Mammary epithelial cell (primary cell): ENCODE measurements around the gene MACROH2A1.

Experiments used
- EZH2 ChIP-seq: IDR thresholded peaks from 2 replicates; pipeline ENCODE4 v1.6.1; 2012; ENCODE audit warnings: low read length, inconsistent platforms, borderline replicate concordance
- TF ChIP-seq, protein P1 (sequence below), 2 donors: IDR thresholded peaks in 1 of 2; conservative IDR thresholded peaks in 1 of 2; 2 replicates each; pipeline ENCODE4 v1.5.1; 2011 to 2012; ENCODE audit warnings: inconsistent platforms in 2 of 2, low read length in 2 of 2, mild to moderate bottlenecking in 2 of 2, control low read depth in 1 of 2, low read depth in 1 of 2; ENCODE audit not compliant: insufficient read depth in 1 of 2; ENCODE audit errors: extremely low read depth in 1 of 2

DNA sequence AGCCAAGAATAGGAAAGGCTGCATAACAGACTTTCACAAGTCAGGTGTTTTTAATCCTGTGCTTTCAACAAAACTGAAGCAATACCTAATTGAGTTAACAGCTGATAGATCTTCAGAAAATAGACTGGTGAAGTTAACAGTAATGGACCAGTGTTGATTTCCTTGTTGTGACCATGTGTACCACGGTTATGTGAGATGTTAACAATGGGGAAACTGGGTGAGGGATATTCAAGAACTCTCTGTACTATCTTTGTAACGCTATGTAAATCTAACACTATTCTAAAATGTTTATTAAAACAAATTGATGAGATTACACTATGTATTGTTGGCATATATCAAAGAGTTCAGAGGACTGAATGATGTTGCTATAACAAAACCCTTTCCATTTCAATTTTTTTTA is 36.9 kb downstream of the MACROH2A1 start:
- TF ChIP-seq, protein P1, sequence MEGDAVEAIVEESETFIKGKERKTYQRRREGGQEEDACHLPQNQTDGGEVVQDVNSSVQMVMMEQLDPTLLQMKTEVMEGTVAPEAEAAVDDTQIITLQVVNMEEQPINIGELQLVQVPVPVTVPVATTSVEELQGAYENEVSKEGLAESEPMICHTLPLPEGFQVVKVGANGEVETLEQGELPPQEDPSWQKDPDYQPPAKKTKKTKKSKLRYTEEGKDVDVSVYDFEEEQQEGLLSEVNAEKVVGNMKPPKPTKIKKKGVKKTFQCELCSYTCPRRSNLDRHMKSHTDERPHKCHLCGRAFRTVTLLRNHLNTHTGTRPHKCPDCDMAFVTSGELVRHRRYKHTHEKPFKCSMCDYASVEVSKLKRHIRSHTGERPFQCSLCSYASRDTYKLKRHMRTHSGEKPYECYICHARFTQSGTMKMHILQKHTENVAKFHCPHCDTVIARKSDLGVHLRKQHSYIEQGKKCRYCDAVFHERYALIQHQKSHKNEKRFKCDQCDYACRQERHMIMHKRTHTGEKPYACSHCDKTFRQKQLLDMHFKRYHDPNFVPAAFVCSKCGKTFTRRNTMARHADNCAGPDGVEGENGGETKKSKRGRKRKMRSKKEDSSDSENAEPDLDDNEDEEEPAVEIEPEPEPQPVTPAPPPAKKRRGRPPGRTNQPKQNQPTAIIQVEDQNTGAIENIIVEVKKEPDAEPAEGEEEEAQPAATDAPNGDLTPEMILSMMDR (conservative IDR thresholded peaks at IDR 0.05 in 1 of 2, IDR thresholded peaks at IDR 0.05 in 1 of 2; ENCODE audit: extremely low read depth in 1 of 2, insufficient read depth in 1 of 2, low read depth in 1 of 2, low read length in 2 of 2), result no peak
- no peak for TF ChIP-seq EZH2
